ENCODE data around the gene ASTL. TPM values are rescaled to one million over a fixed set of nuclear protein-coding genes. Genes with fewer than 3 reads are reported as not detected.
"Not testable (repeated sequence)": the region's sequence is repeated elsewhere in the genome, so short reads cannot be mapped to it uniquely, and the experiment has no call there.

ASTL gene
- polyA plus RNA-seq, 3 donors from 2014 or later: not detected

- no peak for DNase-seq
- peaks cover 0 to 13% (median 4%) of the 10 kb centered on the region in 3 donors for H3K36me3 Mint-ChIP-seq
- peak overlapping the region; percentile 42 to 82 (median 75) for H3K4me3 Mint-ChIP-seq
- H3K9me3 Mint-ChIP-seq: no peaks in the 10 kb centered on the region
- H3K4me1 Mint-ChIP-seq: peaks cover 64 to 67% of the 10 kb centered on the region in 2 donors
- peak overlapping the region; percentile 87 to 99 (median 96) for H3K27ac Mint-ChIP-seq
- peaks cover 19 to 36% (median 31%) of the 10 kb centered on the region in 3 donors for H3K27me3 Mint-ChIP-seq (ENCODE audit: low read depth in 3 of 3)
Observed at GRCh38 chr2:96146881-96147592, 8.7 kb upstream of the ASTL start.

GRCh38 chr2:96146153-96146880 lies 8.0 kb upstream of the ASTL start:
- Mint-ChIP-seq H3K9me3 (no peaks in the 10 kb centered on the region), H3K27ac (peak overlapping the region; percentile 87 to 99 (median 96)), H3K4me3 (peak overlapping the region; percentile 61 to 82 (median 75)), H3K4me1 (peaks cover 67 to 75% of the 10 kb centered on the region in 2 donors), H3K27me3 (ENCODE audit: low read depth in 3 of 3) (peaks cover 20 to 43% (median 32%) of the 10 kb centered on the region in 3 donors), H3K36me3 (peaks cover 0 to 14% (median 4%) of the 10 kb centered on the region in 3 donors)
- DNase-seq: peak; percentile 70 to 76 (median 75)

- peak overlapping the region; percentile 87 to 99 (median 96) for H3K27ac Mint-ChIP-seq
- DNase-seq: no peak
- H3K9me3 Mint-ChIP-seq: no peaks in the 10 kb centered on the region
- H3K4me3 Mint-ChIP-seq: peak overlapping the region; percentile 72 to 82 (median 75)
- peaks cover 20 to 44% (median 32%) of the 10 kb centered on the region in 3 donors for H3K27me3 Mint-ChIP-seq (ENCODE audit: low read depth in 3 of 3)
- peaks cover 65 to 79% of the 10 kb centered on the region in 2 donors for H3K4me1 Mint-ChIP-seq
- H3K36me3 Mint-ChIP-seq: peaks cover 0 to 14% (median 4%) of the 10 kb centered on the region in 3 donors
Observed at GRCh38 chr2:96145848-96146152, 7.5 kb upstream of the ASTL start.

GRCh38 chr2:96145036-96145847 lies 6.9 kb upstream of the ASTL start, which contains the start of gene DUSP2:
Gene DUSP2 (minus strand): TSS chr2:96145440. CDS start chr2:96145354, 86 bp downstream.
- peak within 1 kb of the TSS; percentile 90 to 95 (median 91) for H3K4me3 Mint-ChIP-seq
- H3K9me3 Mint-ChIP-seq: no peaks in the 10 kb centered on the region
- H3K27ac Mint-ChIP-seq: peak within 1 kb of the TSS; percentile 87 to 99 (median 96)
- peaks cover 0 to 14% (median 4%) of the 10 kb centered on the region in 3 donors for H3K36me3 Mint-ChIP-seq
- peak; percentile 90 to 92 (median 90) for DNase-seq
- H3K27me3 Mint-ChIP-seq (ENCODE audit: low read depth in 3 of 3): peaks cover 20 to 44% (median 33%) of the 10 kb centered on the region in 3 donors
- peaks cover 65 to 79% of the 10 kb centered on the region in 2 donors for H3K4me1 Mint-ChIP-seq

GRCh38 chr2:96144481-96145035 lies 6.3 kb upstream of the ASTL start:
- H3K4me1 Mint-ChIP-seq: peaks cover 65 to 79% of the 10 kb centered on the region in 2 donors
- peaks cover 20 to 44% (median 33%) of the 10 kb centered on the region in 3 donors for H3K27me3 Mint-ChIP-seq (ENCODE audit: low read depth in 3 of 3)
- peak in 1 of 3 donors; percentile 33 for DNase-seq
- H3K4me3 Mint-ChIP-seq: peak overlapping the region; percentile 90 to 95 (median 91)
- no peaks in the 10 kb centered on the region for H3K9me3 Mint-ChIP-seq
- H3K27ac Mint-ChIP-seq: peak overlapping the region; percentile 84 to 95 (median 90)
- H3K36me3 Mint-ChIP-seq: peaks cover 0 to 14% (median 4%) of the 10 kb centered on the region in 3 donors

GRCh38 chr2:96143848-96144480 lies 5.7 kb upstream of the ASTL start:
- no peaks in the 10 kb centered on the region for H3K9me3 Mint-ChIP-seq
- H3K4me1 Mint-ChIP-seq: peaks cover 64 to 79% of the 10 kb centered on the region in 2 donors
- DNase-seq: peak in 2 of 3 donors; percentile 41 to 52
- H3K27ac Mint-ChIP-seq: peak overlapping the region; percentile 84 to 95 (median 90)
- H3K36me3 Mint-ChIP-seq: peaks cover 0 to 14% (median 4%) of the 10 kb centered on the region in 3 donors
- H3K27me3 Mint-ChIP-seq (ENCODE audit: low read depth in 3 of 3): peaks cover 20 to 44% (median 31%) of the 10 kb centered on the region in 3 donors
- H3K4me3 Mint-ChIP-seq: peak overlapping the region; percentile 90 to 95 (median 91)

GRCh38 chr2:96143231-96143847 lies 5.0 kb upstream of the ASTL start:
- H3K36me3 Mint-ChIP-seq: peaks cover 0 to 14% (median 4%) of the 10 kb centered on the region in 3 donors
- H3K27me3 Mint-ChIP-seq (ENCODE audit: low read depth in 3 of 3): peaks cover 20 to 40% (median 26%) of the 10 kb centered on the region in 3 donors
- no peaks in the 10 kb centered on the region for H3K9me3 Mint-ChIP-seq
- H3K27ac Mint-ChIP-seq: peak overlapping the region; percentile 84 to 95 (median 90)
- H3K4me3 Mint-ChIP-seq: peak overlapping the region; percentile 90 to 95 (median 91)
- H3K4me1 Mint-ChIP-seq: peaks cover 63 to 79% of the 10 kb centered on the region in 2 donors
- DNase-seq: peak in 2 of 3 donors; percentile 47 to 48

- H3K9me3 Mint-ChIP-seq: no peaks in the 10 kb centered on the region
- peaks cover 0 to 14% (median 4%) of the 10 kb centered on the region in 3 donors for H3K36me3 Mint-ChIP-seq
- peak in 1 of 3 donors; percentile 53 for DNase-seq
- peaks cover 21 to 40% (median 27%) of the 10 kb centered on the region in 3 donors for H3K27me3 Mint-ChIP-seq (ENCODE audit: low read depth in 3 of 3)
- peak overlapping the region; percentile 84 to 95 (median 88) for H3K27ac Mint-ChIP-seq
- H3K4me3 Mint-ChIP-seq: peak overlapping the region; percentile 90 to 95 (median 91)
- H3K4me1 Mint-ChIP-seq: peaks cover 64 to 75% of the 10 kb centered on the region in 2 donors
Observed at GRCh38 chr2:96142217-96143113, 4.2 kb upstream of the ASTL start.

GRCh38 chr2:96141624-96141967 lies 3.3 kb upstream of the ASTL start:
- H3K27ac Mint-ChIP-seq: peak overlapping the region; percentile 55 to 91 (median 85)
- DNase-seq, H3K9me3 Mint-ChIP-seq: not testable (repeated sequence)
- peak overlapping the region; percentile 53 to 95 (median 91) for H3K4me3 Mint-ChIP-seq
- peaks cover 21 to 43% (median 26%) of the 10 kb centered on the region in 3 donors for H3K27me3 Mint-ChIP-seq (ENCODE audit: low read depth in 3 of 3)
- H3K36me3 Mint-ChIP-seq: peaks cover 0 to 14% (median 4%) of the 10 kb centered on the region in 3 donors
- H3K4me1 Mint-ChIP-seq: peaks cover 66 to 73% of the 10 kb centered on the region in 2 donors

- Mint-ChIP-seq H3K4me1 (peaks cover 61 to 68% of the 10 kb centered on the region in 2 donors), H3K36me3 (peaks cover 0 to 14% (median 4%) of the 10 kb centered on the region in 3 donors), H3K27me3 (ENCODE audit: low read depth in 3 of 3) (peaks cover 21 to 42% (median 22%) of the 10 kb centered on the region in 3 donors), H3K27ac (peak overlapping the region in 3 of 6 donors; percentile 35 to 64 (median 62)), H3K9me3 (no peaks in the 10 kb centered on the region), H3K4me3 (no peak overlapping the region)
- no peak for DNase-seq
Observed at GRCh38 chr2:96140941-96141623, 2.8 kb upstream of the ASTL start.

GRCh38 chr2:96139181-96139758 lies 968 bp upstream of the ASTL start:
- Mint-ChIP-seq H3K4me3 (no peak overlapping the region), H3K27me3 (ENCODE audit: low read depth in 3 of 3) (peaks cover 18 to 36% (median 22%) of the 10 kb centered on the region in 3 donors), H3K27ac (peak overlapping the region in 3 of 6 donors; percentile 31 to 66 (median 60)), H3K36me3 (peaks cover 3 to 13% (median 4%) of the 10 kb centered on the region in 3 donors), H3K4me1 (peaks cover 51 to 57% of the 10 kb centered on the region in 2 donors), H3K9me3 (no peaks in the 10 kb centered on the region)
- no peak for DNase-seq

Data from immature natural killer cell (primary cell).